ENCODE measurements around the gene GCG.

DNA sequence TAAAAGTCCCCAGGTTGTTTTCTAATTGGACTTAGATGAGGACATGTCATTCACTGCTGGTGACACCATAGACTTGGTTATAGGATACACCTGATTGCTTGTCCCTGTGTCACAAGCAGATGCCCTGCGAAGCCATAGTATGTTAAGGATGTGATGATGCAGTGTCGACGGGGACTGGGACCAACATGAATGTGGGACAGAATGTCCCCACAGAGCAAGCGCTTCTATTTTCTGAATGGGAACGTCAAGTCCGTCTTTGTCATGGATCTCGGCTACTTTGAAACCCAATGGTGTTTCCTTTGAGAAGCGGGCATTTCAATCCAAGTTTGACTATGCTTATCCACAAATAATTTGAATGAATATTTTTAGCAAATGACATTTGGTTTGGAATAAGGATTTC lies 2.1 kb downstream of the GCG start:
- no peak for TF ChIP-seq POLR2AphosphoS5 (IDR thresholded peaks at IDR 0.05; ENCODE audit: insufficient read depth, low read depth, low read length)
- TF ChIP-seq, protein P1, sequence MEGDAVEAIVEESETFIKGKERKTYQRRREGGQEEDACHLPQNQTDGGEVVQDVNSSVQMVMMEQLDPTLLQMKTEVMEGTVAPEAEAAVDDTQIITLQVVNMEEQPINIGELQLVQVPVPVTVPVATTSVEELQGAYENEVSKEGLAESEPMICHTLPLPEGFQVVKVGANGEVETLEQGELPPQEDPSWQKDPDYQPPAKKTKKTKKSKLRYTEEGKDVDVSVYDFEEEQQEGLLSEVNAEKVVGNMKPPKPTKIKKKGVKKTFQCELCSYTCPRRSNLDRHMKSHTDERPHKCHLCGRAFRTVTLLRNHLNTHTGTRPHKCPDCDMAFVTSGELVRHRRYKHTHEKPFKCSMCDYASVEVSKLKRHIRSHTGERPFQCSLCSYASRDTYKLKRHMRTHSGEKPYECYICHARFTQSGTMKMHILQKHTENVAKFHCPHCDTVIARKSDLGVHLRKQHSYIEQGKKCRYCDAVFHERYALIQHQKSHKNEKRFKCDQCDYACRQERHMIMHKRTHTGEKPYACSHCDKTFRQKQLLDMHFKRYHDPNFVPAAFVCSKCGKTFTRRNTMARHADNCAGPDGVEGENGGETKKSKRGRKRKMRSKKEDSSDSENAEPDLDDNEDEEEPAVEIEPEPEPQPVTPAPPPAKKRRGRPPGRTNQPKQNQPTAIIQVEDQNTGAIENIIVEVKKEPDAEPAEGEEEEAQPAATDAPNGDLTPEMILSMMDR (IDR thresholded peaks at IDR 0.05; ENCODE audit: extremely low read depth in 1 of 2, insufficient read depth in 1 of 2, low read depth in 1 of 2, low read length in 2 of 2), result no peak
- no peak for TF ChIP-seq EZH2 (IDR thresholded peaks at IDR 0.05; ENCODE audit: borderline replicate concordance, low read depth, low read length, severe bottlenecking)
- TF ChIP-seq POLR2A (IDR thresholded peaks at IDR 0.05; ENCODE audit: low read depth, low read length), result no peak
- TF ChIP-seq FOS (IDR thresholded peaks at IDR 0.05; ENCODE audit: borderline replicate concordance, insufficient read depth, low read length), result no peak
- TF ChIP-seq, protein P2, sequence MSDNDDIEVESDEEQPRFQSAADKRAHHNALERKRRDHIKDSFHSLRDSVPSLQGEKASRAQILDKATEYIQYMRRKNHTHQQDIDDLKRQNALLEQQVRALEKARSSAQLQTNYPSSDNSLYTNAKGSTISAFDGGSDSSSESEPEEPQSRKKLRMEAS (IDR thresholded peaks at IDR 0.05; ENCODE audit: insufficient read depth, insufficient read length), result no peak
- no peak for TF ChIP-seq MYC (IDR thresholded peaks at IDR 0.05; ENCODE audit: low read depth, low read length)
- no peak for TF ChIP-seq JUN (IDR thresholded peaks at IDR 0.05; ENCODE audit: borderline replicate concordance, insufficient read depth, insufficient read length, low read depth)
- no peak for TF ChIP-seq GATA2 (IDR thresholded peaks at IDR 0.05; ENCODE audit: insufficient read depth, insufficient read length, low read depth, low read length)

All from endothelial cell of umbilical vein (primary cell).